A549 (cell line): ENCODE results near the gene CNTN4. TPM values are rescaled to one million over a fixed set of nuclear protein-coding genes. Genes with fewer than 3 reads are reported as not detected.

Source experiments
- ATAC-seq, 2 experiments: fragments of 200-7000 bp in 1 of 2; fragments of >200 bp in 1 of 2; cut with Nextera tagmentation in 1 of 2; cut with Tn5 transposase in 1 of 2; 3 replicates each; pipeline versions ENCODE4 v1.8.0 to v1.9.1; 2018 to 2020; ENCODE audit warnings: mild to moderate bottlenecking in 1 of 2, moderate library complexity in 1 of 2
- CTCF ChIA-PET: fragments of 300-600 bp; sonication (Branson Sonifier 250); formaldehyde crosslinking; extraction: SDS; loops from one replicate; lab custom pipeline; 2021; ENCODE audit warnings: antibody characterized with exemption, inconsistent platforms; lab: Yijun Ruan, JAX
- POLR2A ChIA-PET: fragments of 350-600 bp; formaldehyde crosslinking; extraction: SDS; loops from one replicate; lab custom pipeline; 2021; ENCODE audit warnings: antibody characterized with exemption, inconsistent platforms; lab: Yijun Ruan, JAX
- DNase-seq, 2 experiments: peaks; one replicate each; pipeline versions ENCODE4 v3.0.0 to v3.0.0-alpha.2; 2011 to 2016; ENCODE audit warnings: low read depth in 1 of 2, low spot score in 1 of 2
- FAIRE-seq: peaks from 2 replicates; lab custom pipeline; 2011; peaks lifted over from hg19 to GRCh38; lab: Jason Lieb, UNC
- H3K27ac ChIP-seq, 2 experiments: fragments of >200 bp; sonication (Bioruptor Twin); formaldehyde crosslinking; 3 replicates each; pipeline ENCODE4 v1.5.1; 2016 to 2017
- H3K4me1 ChIP-seq: fragments of >200 bp; sonication (Bioruptor Twin); formaldehyde crosslinking; 3 replicates; pipeline ENCODE4 v1.6.1; 2016
- H3K4me2 ChIP-seq: fragments of >200 bp; sonication (Bioruptor Twin); formaldehyde crosslinking; 3 replicates; pipeline ENCODE4 v1.6.1; 2016
- H3K4me3 ChIP-seq: fragments of >200 bp; sonication (Bioruptor Twin); formaldehyde crosslinking; 3 replicates; pipeline ENCODE4 v1.5.1; 2016
- H3K9me3 ChIP-seq: fragments of >200 bp; sonication (Bioruptor Twin); formaldehyde crosslinking; 3 replicates; pipeline ENCODE4 v1.6.1; 2016
- BCL3 ChIP-seq: fragments of >200 bp; sonication (Bioruptor Twin); formaldehyde crosslinking; IDR thresholded peaks from 3 replicates; pipeline ENCODE4 v1.6.1; 2016
- CBX2 ChIP-seq: fragments of 200-600 bp; sonication (generic); IDR thresholded peaks from 2 replicates; pipeline ENCODE4 v1.6.1; 2016; ENCODE audit warnings: low read depth, mild to moderate bottlenecking, borderline replicate concordance
- CEBPB ChIP-seq, 2 experiments: fragments of >200 bp in 1 of 2; sonication (Bioruptor Twin) in 1 of 2; formaldehyde crosslinking in 1 of 2; IDR thresholded peaks; 2 replicates each; pipeline ENCODE4 v1.6.1; 2012 to 2016
- CHD4 ChIP-seq: fragments of 200-600 bp; sonication (generic); IDR thresholded peaks from 2 replicates; pipeline ENCODE4 v1.6.1; 2016; ENCODE audit warnings: antibody characterized with exemption, mild to moderate bottlenecking, borderline replicate concordance
- ELK1 ChIP-seq: fragments of 150-350 bp; IDR thresholded peaks from 2 replicates; pipeline ENCODE4 v1.6.1; 2014; ENCODE audit warnings: low read depth, mild to moderate bottlenecking, low read length
- FOXS1 ChIP-seq: fragments of 250-450 bp; sonication (Bioruptor Pico); IDR thresholded peaks from 2 replicates; pipeline ENCODE4 v1.5.0; 2020; ENCODE audit warnings: mild to moderate bottlenecking, moderate library complexity
- GATA3 ChIP-seq: IDR thresholded peaks from 2 replicates; pipeline ENCODE4 v1.6.1; 2012; ENCODE audit warnings: borderline replicate concordance
- HDAC2 ChIP-seq: fragments of 200-600 bp; sonication (generic); IDR thresholded peaks from 2 replicates; pipeline ENCODE4 v1.6.1; 2016
- HES2 ChIP-seq: fragments of >200 bp; sonication (Bioruptor Twin); formaldehyde crosslinking; IDR thresholded peaks from 2 replicates; pipeline ENCODE4 v1.6.1; 2016
- JUNB ChIP-seq: fragments of >200 bp; sonication (Bioruptor Twin); formaldehyde crosslinking; IDR thresholded peaks from 2 replicates; pipeline ENCODE4 v1.6.1; 2016
- NPAS2 ChIP-seq: fragments of 250-450 bp; sonication (Bioruptor Pico); IDR thresholded peaks from 2 replicates; pipeline ENCODE4 v1.8.0; 2022; ENCODE audit warnings: mild to moderate bottlenecking, moderate library complexity, borderline replicate concordance
- PHF8 ChIP-seq: fragments of 200-600 bp; sonication (generic); IDR thresholded peaks from 2 replicates; pipeline ENCODE4 v1.6.1; 2016; ENCODE audit warnings: low read depth, mild to moderate bottlenecking, antibody characterized with exemption, moderate library complexity, borderline replicate concordance
- POLR2AphosphoS2 ChIP-seq: conservative IDR thresholded peaks from 2 replicates; pipeline ENCODE4 v1.6.1; 2012; ENCODE audit warnings: low read length, improper control_type of control experiment, inconsistent platforms
- SMC3 ChIP-seq: fragments of >200 bp; sonication (Bioruptor Twin); formaldehyde crosslinking; IDR thresholded peaks from 3 replicates; pipeline ENCODE4 v1.6.1; 2018; ENCODE audit warnings: inconsistent platforms
- ZC3H11A ChIP-seq: fragments of 450-650 bp; IDR thresholded peaks from 2 replicates; pipeline ENCODE4 v1.6.1; 2014; ENCODE audit warnings: antibody characterized with exemption, mild to moderate bottlenecking
- ZSCAN20 ChIP-seq: fragments of 250-450 bp; sonication (Bioruptor Pico); IDR thresholded peaks from 2 replicates; pipeline ENCODE4 v1.8.0; 2022; ENCODE audit warnings: mild to moderate bottlenecking, moderate library complexity
- WGBS: methylation state at CpG from one replicate; pipeline ENCODE4 v1.1.6; 2017; ENCODE audit errors: missing lambda C conversion rate; 5-methylcytosine and 5-hydroxymethylcytosine counted together
- polyA plus RNA-seq, 4 experiments: library from polyadenylated mRNA; depleted of rRNA in 3 of 4; stranded (reverse); fragments of >200 nt; fragmentation: RNase III in 1 of 4; extraction: RNeasy Plus Mini Kit Qiagen cat#74134 plus additional on column Dnase treatment in 1 of 4; gene quantifications; 2 replicates in 3 of 4; 3 replicates in 1 of 4; pipeline ENCODE4 v1.2.3, GENCODE V29; 2011 to 2017
- TF ChIP-seq, protein P1 (sequence below): fragments of 200-600 bp; sonication (generic); IDR thresholded peaks from 2 replicates; pipeline ENCODE4 v1.6.1; 2016; ENCODE audit warnings: antibody characterized with exemption, mild to moderate bottlenecking, moderate library complexity
- TF ChIP-seq, protein P2 (sequence below): IDR thresholded peaks from 2 replicates; pipeline ENCODE4 v1.6.1; 2012

Gene CNTN4
- polyA plus RNA-seq, 2 of the 4 experiments (the other 2 are of a cell fraction), result 0.03 TPM; not detected in 1

- Histone ChIP-seq H3K9me3 (no peaks in the 10 kb centered on the region), H3K27ac (no peak overlapping the region), H3K4me3 (no peak overlapping the region), H3K4me1 (no peaks in the 10 kb centered on the region), H3K4me2 (no peak overlapping the region)
- FAIRE-seq (no peak), DNase-seq (no peak), ATAC-seq (no peak)
- 5% methylated on average over 1 of the region's 1 CpG for WGBS
- TF ChIP-seq FOXS1 (CRISPR knock-in tag) (no peak), HES2 (no peak), POLR2AphosphoS2 (no peak), ZSCAN20 (CRISPR knock-in tag) (no peak), CBX2 (no peak), CHD4 (no peak), SMC3 (no peak), ZC3H11A (no peak), BCL3 (no peak)
- TF ChIP-seq, protein P1, sequence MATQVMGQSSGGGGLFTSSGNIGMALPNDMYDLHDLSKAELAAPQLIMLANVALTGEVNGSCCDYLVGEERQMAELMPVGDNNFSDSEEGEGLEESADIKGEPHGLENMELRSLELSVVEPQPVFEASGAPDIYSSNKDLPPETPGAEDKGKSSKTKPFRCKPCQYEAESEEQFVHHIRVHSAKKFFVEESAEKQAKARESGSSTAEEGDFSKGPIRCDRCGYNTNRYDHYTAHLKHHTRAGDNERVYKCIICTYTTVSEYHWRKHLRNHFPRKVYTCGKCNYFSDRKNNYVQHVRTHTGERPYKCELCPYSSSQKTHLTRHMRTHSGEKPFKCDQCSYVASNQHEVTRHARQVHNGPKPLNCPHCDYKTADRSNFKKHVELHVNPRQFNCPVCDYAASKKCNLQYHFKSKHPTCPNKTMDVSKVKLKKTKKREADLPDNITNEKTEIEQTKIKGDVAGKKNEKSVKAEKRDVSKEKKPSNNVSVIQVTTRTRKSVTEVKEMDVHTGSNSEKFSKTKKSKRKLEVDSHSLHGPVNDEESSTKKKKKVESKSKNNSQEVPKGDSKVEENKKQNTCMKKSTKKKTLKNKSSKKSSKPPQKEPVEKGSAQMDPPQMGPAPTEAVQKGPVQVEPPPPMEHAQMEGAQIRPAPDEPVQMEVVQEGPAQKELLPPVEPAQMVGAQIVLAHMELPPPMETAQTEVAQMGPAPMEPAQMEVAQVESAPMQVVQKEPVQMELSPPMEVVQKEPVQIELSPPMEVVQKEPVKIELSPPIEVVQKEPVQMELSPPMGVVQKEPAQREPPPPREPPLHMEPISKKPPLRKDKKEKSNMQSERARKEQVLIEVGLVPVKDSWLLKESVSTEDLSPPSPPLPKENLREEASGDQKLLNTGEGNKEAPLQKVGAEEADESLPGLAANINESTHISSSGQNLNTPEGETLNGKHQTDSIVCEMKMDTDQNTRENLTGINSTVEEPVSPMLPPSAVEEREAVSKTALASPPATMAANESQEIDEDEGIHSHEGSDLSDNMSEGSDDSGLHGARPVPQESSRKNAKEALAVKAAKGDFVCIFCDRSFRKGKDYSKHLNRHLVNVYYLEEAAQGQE, result no peak
- TF ChIP-seq, protein P2, sequence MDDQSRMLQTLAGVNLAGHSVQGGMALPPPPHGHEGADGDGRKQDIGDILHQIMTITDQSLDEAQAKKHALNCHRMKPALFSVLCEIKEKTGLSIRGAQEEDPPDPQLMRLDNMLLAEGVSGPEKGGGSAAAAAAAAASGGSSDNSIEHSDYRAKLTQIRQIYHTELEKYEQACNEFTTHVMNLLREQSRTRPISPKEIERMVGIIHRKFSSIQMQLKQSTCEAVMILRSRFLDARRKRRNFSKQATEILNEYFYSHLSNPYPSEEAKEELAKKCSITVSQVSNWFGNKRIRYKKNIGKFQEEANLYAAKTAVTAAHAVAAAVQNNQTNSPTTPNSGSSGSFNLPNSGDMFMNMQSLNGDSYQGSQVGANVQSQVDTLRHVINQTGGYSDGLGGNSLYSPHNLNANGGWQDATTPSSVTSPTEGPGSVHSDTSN, result no peak
- CTCF ChIA-PET, result no interaction called here
- POLR2A ChIA-PET, result no interaction called here
Measured at GRCh38 chr3:2661078-2661477, 562.4 kb downstream of the CNTN4 start.

- FAIRE-seq (no peak), ATAC-seq (no peak), DNase-seq (no peak)
- ChIA-PET POLR2A (no interaction called here), CTCF (no interaction called here)
- H3K4me2 ChIP-seq, result no peak overlapping the region
- TF ChIP-seq HDAC2 (no peak), ELK1 (no peak), PHF8 (no peak), CBX2 (no peak), SMC3 (no peak)
- WGBS, result 0% methylated on average over 2 of the region's 2 CpGs
- no peaks in the 10 kb centered on the region for H3K9me3 ChIP-seq
- H3K4me1 ChIP-seq, result no peaks in the 10 kb centered on the region
- no peak overlapping the region for H3K27ac ChIP-seq
- H3K4me3 ChIP-seq, result no peak overlapping the region
Measured at GRCh38 chr3:2677501-2677900, 578.8 kb downstream of the CNTN4 start.

DNA sequence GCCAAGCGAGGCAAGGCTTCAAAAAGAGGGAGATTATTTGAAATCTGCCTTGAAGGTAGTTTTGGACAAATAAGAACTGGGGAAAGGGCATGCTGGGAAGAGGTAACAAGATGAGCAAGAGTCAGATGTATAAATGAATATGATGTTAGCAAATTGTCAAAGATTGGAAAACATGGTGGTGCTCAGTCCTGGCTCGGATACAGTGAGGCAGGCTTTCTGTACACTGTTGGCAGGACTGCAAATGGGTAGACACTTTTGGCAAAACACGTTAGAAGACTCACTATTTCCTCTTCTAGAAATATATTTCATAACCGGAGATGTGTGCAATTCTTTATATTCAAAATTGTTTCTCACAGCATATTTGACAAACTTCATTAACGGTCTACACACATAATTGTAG is 581.6 kb downstream of the CNTN4 start:
- WGBS, result 12% methylated on average over 5 of the region's 5 CpGs
- POLR2A ChIA-PET, result no interaction called here
- no peak for TF ChIP-seq JUNB
- no peak for TF ChIP-seq NPAS2 (CRISPR knock-in tag)
- no peak for TF ChIP-seq GATA3
- no peak for TF ChIP-seq CEBPB (IDR thresholded peaks at IDR 0.05)
- Histone ChIP-seq H3K4me1 (no peaks in the 10 kb centered on the region), H3K4me2 (no peak overlapping the region), H3K4me3 (no peak overlapping the region), H3K9me3 (no peaks in the 10 kb centered on the region), H3K27ac (no peak overlapping the region)
- FAIRE-seq (no peak), DNase-seq (no peak), ATAC-seq (no peak)
- CTCF ChIA-PET, result no interaction called here
